Activated CD8-positive, alpha-beta memory T cell treated with anti-CD3 and anti-CD28 coated beads, Interleukin-2, amount 10 ng/mL, durations not matched to agents 7 days and 5 days (primary cell): ENCODE results near the gene MPND. TPM values are rescaled to one million over a fixed set of nuclear protein-coding genes. Genes with fewer than 3 reads are reported as not detected.

Experiments used
- ATAC-seq: fragments of 150-1000 bp; cut with Tn5 transposase; one replicate; pipeline ENCODE4 v1.10.0; 2021; ENCODE audit warnings: moderate library complexity
- CTCF ChIA-PET: fragments of 350-600 bp; sonication (Branson Sonifier 250); formaldehyde crosslinking; loops from one replicate; lab custom pipeline; 2021; ENCODE audit warnings: antibody characterized with exemption; lab: Charles Lee
- DNase-seq: peaks from one replicate; pipeline ENCODE4 v3.0.0-alpha.2; 2020
- H3K27ac Mint-ChIP-seq: one replicate; pipeline ENCODE4 v1.8.0; 2021; ENCODE audit warnings: mild to moderate bottlenecking, mixed read lengths
- H3K27me3 Mint-ChIP-seq: one replicate; pipeline ENCODE4 v1.8.0; 2021; ENCODE audit warnings: mixed read lengths
- H3K36me3 Mint-ChIP-seq: one replicate; pipeline ENCODE4 v1.8.0; 2021; ENCODE audit warnings: mild to moderate bottlenecking, mixed read lengths
- H3K4me1 Mint-ChIP-seq: one replicate; pipeline ENCODE4 v1.8.0; 2021; ENCODE audit warnings: mixed read lengths
- H3K4me3 Mint-ChIP-seq: one replicate; pipeline ENCODE4 v1.8.0; 2021; ENCODE audit warnings: mild to moderate bottlenecking, moderate library complexity, mixed read lengths
- H3K9me3 Mint-ChIP-seq: one replicate; pipeline ENCODE4 v1.8.0; 2022; ENCODE audit warnings: low read depth, mixed read lengths
- total RNA-seq, 2 experiments: library from RNA; stranded (reverse); gene quantifications; one replicate each; pipeline ENCODE4 v1.2.3, GENCODE V29; 2021

The MPND gene
- total RNA-seq, 2 experiments from 2014 or later, result 24.1 to 25.4 TPM

GRCh38 chr19:4401769-4402170 lies 58.4 kb downstream of the MPND start:
- peak overlapping the region; percentile 97 for H3K27ac Mint-ChIP-seq
- DNase-seq (no peak), ATAC-seq (no peak)
- H3K4me1 Mint-ChIP-seq, result peaks cover 62% of the 10 kb centered on the region
- no peaks in the 10 kb centered on the region for H3K9me3 Mint-ChIP-seq
- peak overlapping the region; percentile 94 for H3K4me3 Mint-ChIP-seq
- no peaks in the 10 kb centered on the region for H3K27me3 Mint-ChIP-seq
- peaks cover 33% of the 10 kb centered on the region for H3K36me3 Mint-ChIP-seq
- CTCF ChIA-PET, result interaction anchor here (1.0 to 3.3 kb wide), 13 partner anchors 24 to 414 kb away, joined by 3 to 34 read pairs (median 6); partner anchors contain the start of genes MPND and YJU2

- Mint-ChIP-seq H3K9me3 (no peaks in the 10 kb centered on the region), H3K27me3 (no peaks in the 10 kb centered on the region), H3K27ac (peak within 1 kb of the TSS; percentile 97), H3K36me3 (peaks cover 34% of the 10 kb centered on the region), H3K4me3 (peak within 1 kb of the TSS; percentile 94), H3K4me1 (peaks cover 63% of the 10 kb centered on the region)
- CTCF ChIA-PET, result interaction anchor here (0.6 to 3.3 kb wide), 13 partner anchors 25 to 414 kb away, joined by 3 to 34 read pairs (median 5); partner anchors contain the start of genes MPND and YJU2
- peak; percentile 100 for DNase-seq
- ATAC-seq, result peak; percentile 93
These were observed 59.0 kb downstream of the MPND start, which contains the start of gene CHAF1A for GRCh38 chr19:4402171-4403004. Gene CHAF1A, plus strand, starts transcription at chr19:4402640. Its CDS starts 123 bp downstream, at chr19:4402763.

- peak overlapping the region; percentile 94 for H3K4me3 Mint-ChIP-seq
- CTCF ChIA-PET, result interaction anchor here (1.3 to 3.3 kb wide), 5 partner anchors 26 to 136 kb away, joined by 4 to 34 read pairs (median 5); no protein-coding TSS in a partner anchor
- peaks cover 34% of the 10 kb centered on the region for H3K36me3 Mint-ChIP-seq
- H3K9me3 Mint-ChIP-seq, result no peaks in the 10 kb centered on the region
- no peak for ATAC-seq
- H3K27me3 Mint-ChIP-seq, result no peaks in the 10 kb centered on the region
- peaks cover 62% of the 10 kb centered on the region for H3K4me1 Mint-ChIP-seq
- peak; percentile 57 for DNase-seq
- H3K27ac Mint-ChIP-seq, result peak overlapping the region; percentile 91
These were observed 59.8 kb downstream of the MPND start for GRCh38 chr19:4403005-4403761.

- Mint-ChIP-seq H3K4me3 (no peak overlapping the region), H3K9me3 (no peaks in the 10 kb centered on the region), H3K27ac (no peak overlapping the region), H3K4me1 (peaks cover 46% of the 10 kb centered on the region), H3K27me3 (no peaks in the 10 kb centered on the region), H3K36me3 (peaks cover 46% of the 10 kb centered on the region)
- ATAC-seq (no peak), DNase-seq (no peak)
- CTCF ChIA-PET, result no interaction called here
These were observed 62.6 kb downstream of the MPND start for GRCh38 chr19:4405977-4406376.

- CTCF ChIA-PET, result no interaction called here
- Mint-ChIP-seq H3K36me3 (peaks cover 48% of the 10 kb centered on the region), H3K4me1 (peaks cover 39% of the 10 kb centered on the region), H3K27me3 (no peaks in the 10 kb centered on the region), H3K4me3 (no peak overlapping the region), H3K9me3 (no peaks in the 10 kb centered on the region), H3K27ac (no peak overlapping the region)
- ATAC-seq, result no peak
- no peak for DNase-seq
These were observed 63.3 kb downstream of the MPND start for GRCh38 chr19:4406626-4407025.

- H3K27ac Mint-ChIP-seq, result no peak overlapping the region
- CTCF ChIA-PET, result interaction anchor here (1.4 kb wide), 1 partner anchor 39 kb away, joined by 4 read pairs; no protein-coding TSS in a partner anchor
- no peak for DNase-seq
- no peak for ATAC-seq
- H3K9me3 Mint-ChIP-seq, result no peaks in the 10 kb centered on the region
- H3K27me3 Mint-ChIP-seq, result no peaks in the 10 kb centered on the region
- H3K4me1 Mint-ChIP-seq, result peaks cover 24% of the 10 kb centered on the region
- H3K4me3 Mint-ChIP-seq, result no peak overlapping the region
- peaks cover 56% of the 10 kb centered on the region for H3K36me3 Mint-ChIP-seq
These were observed 66.0 kb downstream of the MPND start for GRCh38 chr19:4409123-4409933.

Other genes starting within 250 kb of the MPND start
- 100 to 1,000 TPM; 201 to 238 TPM for gene MAP2K2, start 219.4 kb upstream of the MPND start, total RNA-seq
- gene CREB3L3, start 189.9 kb upstream of the MPND start, total RNA-seq, result under 1 TPM in 1 of 2 experiments, not detected in 1; 0.75 TPM
- 10 to 100 TPM; 37.5 to 37.8 TPM for gene SIRT6, start 161.0 kb upstream of the MPND start, total RNA-seq
- gene ANKRD24, start 160.9 kb upstream of the MPND start, total RNA-seq, result 1 to 10 TPM in 1 of 2 experiments, under 1 TPM in 1; 0.82 to 1.4 TPM
- gene EBI3, start 114.0 kb upstream of the MPND start, total RNA-seq, result 10 to 100 TPM in 1 of 2 experiments, 1 to 10 TPM in 1; 2.6 to 14.7 TPM
- gene YJU2, start 96.5 kb upstream of the MPND start, total RNA-seq, result 10 to 100 TPM; 26.8 to 32.1 TPM
- gene SHD, start 64.3 kb upstream of the MPND start, total RNA-seq, result not detected
- 10 to 100 TPM; 29.8 to 40.7 TPM for gene TMIGD2, start 41.2 kb upstream of the MPND start, total RNA-seq
- 10 to 100 TPM; 24.7 to 30.6 TPM for gene FSD1, start 39.0 kb upstream of the MPND start, total RNA-seq
- gene STAP2, start 4.7 kb upstream of the MPND start, total RNA-seq, result 1 to 10 TPM; 8.8 to 9.6 TPM
- gene SH3GL1, start 57.0 kb downstream of the MPND start, total RNA-seq, result 10 to 100 TPM; 43.3 to 57.7 TPM
- 100 to 1,000 TPM; 118 to 126 TPM for gene CHAF1A, start 59.1 kb downstream of the MPND start, total RNA-seq
- gene UBXN6, start 114.2 kb downstream of the MPND start, total RNA-seq, result 10 to 100 TPM; 41.0 to 45.8 TPM
- gene HDGFL2, start 128.7 kb downstream of the MPND start, total RNA-seq, result 10 to 100 TPM; 57.8 to 60.2 TPM
- not detected for gene PLIN4, start 174.9 kb downstream of the MPND start, total RNA-seq
- gene PLIN5, start 191.7 kb downstream of the MPND start, total RNA-seq, result not detected
- under 1 TPM; 0.32 to 0.35 TPM for gene LRG1, start 196.5 kb downstream of the MPND start, total RNA-seq
- not detected for gene SEMA6B, start 216.1 kb downstream of the MPND start, total RNA-seq